ENCODE measurements around the gene CLCN2. TPM values are rescaled to one million over a fixed set of nuclear protein-coding genes. Genes with fewer than 3 reads are reported as not detected.

Gene CLCN2
- total and polyA plus RNA-seq, 2 experiments from 2014 or later = 11.9 to 12.3 TPM

DNA sequence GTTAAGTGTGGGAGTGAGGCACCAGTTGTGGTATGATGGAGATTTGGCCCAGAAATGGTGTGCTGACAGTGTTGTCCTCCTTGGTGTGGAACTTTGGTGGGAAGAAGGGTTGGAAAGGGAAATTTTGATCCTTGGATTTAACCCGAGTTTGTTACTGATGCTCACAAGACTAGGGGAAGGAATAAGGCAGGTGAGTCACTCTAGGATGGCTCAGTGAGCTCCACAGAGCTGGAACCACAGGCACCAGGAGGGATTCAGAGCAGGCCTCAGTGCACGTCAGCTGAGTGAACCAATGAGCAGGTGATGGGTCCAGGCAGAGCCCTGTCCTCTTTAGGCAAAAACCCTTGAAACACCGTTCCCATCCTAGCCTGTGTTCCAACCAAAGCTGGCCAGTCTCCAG, 29.9 kb upstream of the CLCN2 start:
- Histone ChIP-seq H3K36me3 (replicated peaks; ENCODE audit: insufficient read depth, low read depth) (no peaks in the 10 kb centered on the region), H3K27ac (no peak overlapping the region), H3K79me2 (no peaks in the 10 kb centered on the region), H3K27me3 (no peaks in the 10 kb centered on the region), H3K9me2 (replicated peaks; ENCODE audit: insufficient read depth) (no peaks in the 10 kb centered on the region), H3K9me3 (ENCODE audit: low read depth) (no peaks in the 10 kb centered on the region), H3K4me1 (ENCODE audit: insufficient read depth) (no peaks in the 10 kb centered on the region), H3K4me2 (no peak overlapping the region), H2AFZ (no peak overlapping the region), H3K4me3 (no peak overlapping the region), H4K20me1 (ENCODE audit: insufficient read depth, poor library complexity, severe bottlenecking) (no peaks in the 10 kb centered on the region)
- DNase-seq (ENCODE audit: low spot score) = no peak
- 79% methylated on average over 3 of the region's 3 CpGs for WGBS (ENCODE audit: low lambda C conversion rate, missing lambda C conversion rate)
- TF ChIP-seq, protein P1, sequence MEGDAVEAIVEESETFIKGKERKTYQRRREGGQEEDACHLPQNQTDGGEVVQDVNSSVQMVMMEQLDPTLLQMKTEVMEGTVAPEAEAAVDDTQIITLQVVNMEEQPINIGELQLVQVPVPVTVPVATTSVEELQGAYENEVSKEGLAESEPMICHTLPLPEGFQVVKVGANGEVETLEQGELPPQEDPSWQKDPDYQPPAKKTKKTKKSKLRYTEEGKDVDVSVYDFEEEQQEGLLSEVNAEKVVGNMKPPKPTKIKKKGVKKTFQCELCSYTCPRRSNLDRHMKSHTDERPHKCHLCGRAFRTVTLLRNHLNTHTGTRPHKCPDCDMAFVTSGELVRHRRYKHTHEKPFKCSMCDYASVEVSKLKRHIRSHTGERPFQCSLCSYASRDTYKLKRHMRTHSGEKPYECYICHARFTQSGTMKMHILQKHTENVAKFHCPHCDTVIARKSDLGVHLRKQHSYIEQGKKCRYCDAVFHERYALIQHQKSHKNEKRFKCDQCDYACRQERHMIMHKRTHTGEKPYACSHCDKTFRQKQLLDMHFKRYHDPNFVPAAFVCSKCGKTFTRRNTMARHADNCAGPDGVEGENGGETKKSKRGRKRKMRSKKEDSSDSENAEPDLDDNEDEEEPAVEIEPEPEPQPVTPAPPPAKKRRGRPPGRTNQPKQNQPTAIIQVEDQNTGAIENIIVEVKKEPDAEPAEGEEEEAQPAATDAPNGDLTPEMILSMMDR (IDR thresholded peaks at IDR 0.05; ENCODE audit: poor library complexity) = no peak
- TF ChIP-seq EZH2 (IDR thresholded peaks at IDR 0.05; ENCODE audit: borderline replicate concordance) = no peak

DNA sequence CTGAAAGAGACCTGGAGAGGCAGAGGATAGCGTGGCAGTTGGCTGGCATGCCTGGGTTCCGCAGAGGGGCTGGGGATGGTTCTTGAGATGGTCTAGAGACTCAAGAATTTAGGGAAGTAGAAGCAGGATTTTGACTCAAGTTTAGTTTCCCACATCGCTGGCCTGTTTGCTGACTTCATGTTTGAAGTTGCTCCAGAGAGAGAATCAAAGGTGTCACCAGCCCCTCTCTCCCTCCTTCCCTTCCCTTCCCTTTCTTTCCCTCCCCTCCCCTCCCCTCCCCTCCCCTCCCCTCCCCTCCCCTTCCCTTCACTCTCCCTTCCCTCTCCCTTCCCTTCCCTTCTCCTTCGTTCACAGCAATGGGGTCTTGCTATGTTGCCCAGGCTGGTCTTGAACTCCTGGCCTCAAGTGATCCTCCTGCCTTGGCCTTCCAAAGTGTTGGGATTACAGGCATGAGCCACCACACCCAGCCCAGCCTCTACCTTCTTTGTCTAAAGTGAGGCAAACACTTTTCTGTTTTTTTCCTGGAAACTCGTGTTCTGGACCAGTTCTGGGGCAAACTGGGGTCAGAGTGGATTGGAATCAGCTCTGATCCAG, 28.6 kb upstream of the CLCN2 start:
- 91% methylated on average over 4 of the region's 5 CpGs for whole genome bisulfite sequencing (ENCODE audit: low lambda C conversion rate, missing lambda C conversion rate)
- Histone ChIP-seq H3K4me3 (no peak overlapping the region), H3K27ac (no peak overlapping the region), H4K20me1 (ENCODE audit: insufficient read depth, poor library complexity, severe bottlenecking) (no peaks in the 10 kb centered on the region), H3K4me1 (ENCODE audit: insufficient read depth) (no peaks in the 10 kb centered on the region), H3K36me3 (replicated peaks; ENCODE audit: insufficient read depth, low read depth) (no peaks in the 10 kb centered on the region), H3K27me3 (no peaks in the 10 kb centered on the region), H3K4me2 (no peak overlapping the region), H3K9me2 (replicated peaks; ENCODE audit: insufficient read depth) (no peaks in the 10 kb centered on the region), H3K79me2 (no peaks in the 10 kb centered on the region), H2AFZ (no peak overlapping the region), H3K9me3 (ENCODE audit: low read depth) (no peaks in the 10 kb centered on the region)
- TF ChIP-seq, protein P1 (IDR thresholded peaks at IDR 0.05; ENCODE audit: poor library complexity) = no peak
- TF ChIP-seq EZH2 (IDR thresholded peaks at IDR 0.05; ENCODE audit: borderline replicate concordance) (no peak), EZH2phosphoT487 (IDR thresholded peaks at IDR 0.05; ENCODE audit: low read depth, severe bottlenecking, unreplicated experiment) (no peak)
- no peak for DNase-seq (ENCODE audit: low spot score)

DNA sequence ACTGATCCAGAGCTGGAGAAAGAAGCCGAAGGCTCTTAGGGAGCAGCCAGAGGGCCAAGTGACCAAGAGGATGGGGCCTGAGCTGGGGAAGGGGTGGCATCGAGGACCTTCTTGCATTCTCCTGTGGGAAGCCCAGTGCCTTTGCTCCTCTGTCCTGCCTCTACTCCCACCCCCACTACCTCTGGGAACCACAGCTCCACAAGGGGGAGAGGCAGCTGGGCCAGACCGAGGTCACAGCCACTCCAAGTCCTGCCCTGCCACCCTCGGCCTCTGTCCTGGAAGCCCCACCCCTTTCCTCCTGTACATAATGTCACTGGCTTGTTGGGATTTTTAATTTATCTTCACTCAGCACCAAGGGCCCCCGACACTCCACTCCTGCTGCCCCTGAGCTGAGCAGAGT, 28.0 kb upstream of the CLCN2 start:
- Histone ChIP-seq H3K27ac (no peak overlapping the region), H3K9me3 (ENCODE audit: low read depth) (no peaks in the 10 kb centered on the region), H3K4me2 (no peak overlapping the region), H2AFZ (no peak overlapping the region), H3K9me2 (replicated peaks; ENCODE audit: insufficient read depth) (no peaks in the 10 kb centered on the region), H3K79me2 (no peaks in the 10 kb centered on the region), H3K4me1 (ENCODE audit: insufficient read depth) (no peaks in the 10 kb centered on the region), H3K36me3 (replicated peaks; ENCODE audit: insufficient read depth, low read depth) (no peaks in the 10 kb centered on the region), H3K4me3 (no peak overlapping the region), H4K20me1 (ENCODE audit: insufficient read depth, poor library complexity, severe bottlenecking) (no peaks in the 10 kb centered on the region), H3K27me3 (no peaks in the 10 kb centered on the region)
- 77% methylated on average over 5 of the region's 5 CpGs for WGBS (ENCODE audit: low lambda C conversion rate, missing lambda C conversion rate)
- no peak for DNase-seq (ENCODE audit: low spot score)
- TF ChIP-seq, protein P1 (IDR thresholded peaks at IDR 0.05; ENCODE audit: poor library complexity) = no peak
- TF ChIP-seq EZH2phosphoT487 (IDR thresholded peaks at IDR 0.05; ENCODE audit: low read depth, severe bottlenecking, unreplicated experiment) (no peak), EZH2 (IDR thresholded peaks at IDR 0.05; ENCODE audit: borderline replicate concordance) (no peak)

DNA sequence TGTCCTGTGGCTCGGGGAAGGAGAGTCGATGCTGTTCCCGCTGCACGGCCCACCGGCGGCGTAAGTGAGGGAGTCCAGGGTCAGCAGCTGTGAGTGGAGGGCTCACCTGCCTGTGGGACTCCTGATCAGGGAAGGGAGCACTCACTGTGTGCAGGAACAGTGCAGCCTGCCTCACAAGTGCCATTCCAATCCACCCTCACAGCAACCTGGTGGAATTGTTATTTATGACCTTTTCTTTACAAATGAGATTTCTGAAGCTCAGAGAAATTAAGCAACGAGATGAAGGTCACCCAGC, 27.5 kb upstream of the CLCN2 start:
- H3K27ac ChIP-seq = no peak overlapping the region
- no peaks in the 10 kb centered on the region for H3K27me3 ChIP-seq
- H3K79me2 ChIP-seq = no peaks in the 10 kb centered on the region
- 88% methylated on average over 8 of the region's 8 CpGs for WGBS (ENCODE audit: low lambda C conversion rate, missing lambda C conversion rate)
- no peaks in the 10 kb centered on the region for H3K9me2 ChIP-seq (replicated peaks; ENCODE audit: insufficient read depth)
- H3K9me3 ChIP-seq (ENCODE audit: low read depth) = no peaks in the 10 kb centered on the region
- H2AFZ ChIP-seq = no peak overlapping the region
- TF ChIP-seq EZH2phosphoT487 (IDR thresholded peaks at IDR 0.05; ENCODE audit: low read depth, severe bottlenecking, unreplicated experiment) = no peak
- TF ChIP-seq EZH2 (IDR thresholded peaks at IDR 0.05; ENCODE audit: borderline replicate concordance) = no peak
- TF ChIP-seq, protein P1 (IDR thresholded peaks at IDR 0.05; ENCODE audit: poor library complexity) = no peak
- H3K4me3 ChIP-seq = no peak overlapping the region
- no peaks in the 10 kb centered on the region for H3K36me3 ChIP-seq (replicated peaks; ENCODE audit: insufficient read depth, low read depth)
- H3K4me1 ChIP-seq (ENCODE audit: insufficient read depth) = no peaks in the 10 kb centered on the region
- H4K20me1 ChIP-seq (ENCODE audit: insufficient read depth, poor library complexity, severe bottlenecking) = no peaks in the 10 kb centered on the region
- no peak overlapping the region for H3K4me2 ChIP-seq
- no peak for DNase-seq (ENCODE audit: low spot score)
